NCI-H1092 treated with DMSO at 0.1 percent for 48 hours (cell line): ENCODE measurements around the gene MYO10.
A peak's percentile ranks its signal among the peaks of the same experiment; 100 is the strongest.
"Not testable (repeated sequence)": the region's sequence is repeated elsewhere in the genome, so short reads cannot be mapped to it uniquely, and the experiment has no call there.

Experiments used
- DNase-seq: peaks from one replicate; lab custom pipeline; 2025; lab: John Stamatoyannopoulos, UW

Gene MYO10

DNA sequence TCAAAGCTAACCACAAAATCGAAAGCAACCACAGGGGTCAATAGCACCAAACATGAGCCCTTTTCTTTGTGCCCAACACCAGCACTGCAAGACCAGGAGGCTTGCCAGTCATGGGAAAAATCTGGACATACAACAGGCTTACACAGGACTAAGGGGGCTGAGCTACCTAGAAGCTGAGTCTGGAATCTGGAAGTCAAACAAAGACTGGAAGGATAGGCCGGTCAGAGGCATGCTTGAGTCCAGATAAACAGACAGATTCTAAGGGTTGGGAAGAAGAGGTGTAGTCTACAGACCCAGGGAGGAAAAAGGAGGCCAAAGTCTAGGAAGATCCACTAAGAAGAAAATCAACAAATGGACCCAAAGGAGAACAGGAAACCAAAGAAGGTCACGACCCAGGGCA lies 73.3 kb downstream of the MYO10 start:
- DNase-seq, result no peak

DNA sequence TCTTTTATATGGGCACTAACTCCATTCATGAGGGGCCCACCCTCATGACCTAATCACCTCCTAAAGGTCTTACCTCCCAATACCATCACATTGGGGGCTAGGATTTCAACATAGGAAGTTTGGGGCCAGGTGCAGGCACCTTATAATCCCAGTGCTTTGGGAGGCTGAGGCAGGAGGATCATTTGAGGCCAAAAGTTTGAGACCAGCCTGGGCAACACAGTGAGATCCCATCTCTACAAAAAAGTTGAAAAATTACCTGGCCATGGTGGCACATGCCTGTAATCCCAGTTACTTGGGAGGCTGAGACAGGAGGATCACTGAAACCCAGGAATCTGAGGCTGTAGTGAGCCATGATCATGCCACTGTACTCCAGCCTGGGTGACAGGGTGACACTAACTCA lies 76.7 kb downstream of the MYO10 start:
- no peak for DNase-seq

DNA sequence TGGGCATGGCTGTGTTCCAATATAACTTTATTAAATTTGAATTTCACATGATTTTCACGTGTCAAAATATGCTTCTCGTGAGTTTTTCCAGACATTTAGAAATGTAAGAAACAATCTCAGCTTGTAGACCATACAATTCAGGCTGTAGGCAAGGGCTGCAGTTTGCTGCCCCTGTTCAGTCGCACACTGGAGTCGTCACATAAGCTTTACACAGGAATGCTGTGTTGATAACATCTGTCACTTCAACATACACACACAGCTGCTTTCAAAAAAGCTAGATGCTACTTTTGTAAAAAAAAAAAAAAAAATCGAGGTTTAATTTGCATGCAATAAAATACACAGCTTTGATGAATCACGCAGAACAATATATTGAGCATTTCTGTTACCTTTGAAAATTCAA lies 77.9 kb downstream of the MYO10 start:
- DNase-seq, result no peak

DNA sequence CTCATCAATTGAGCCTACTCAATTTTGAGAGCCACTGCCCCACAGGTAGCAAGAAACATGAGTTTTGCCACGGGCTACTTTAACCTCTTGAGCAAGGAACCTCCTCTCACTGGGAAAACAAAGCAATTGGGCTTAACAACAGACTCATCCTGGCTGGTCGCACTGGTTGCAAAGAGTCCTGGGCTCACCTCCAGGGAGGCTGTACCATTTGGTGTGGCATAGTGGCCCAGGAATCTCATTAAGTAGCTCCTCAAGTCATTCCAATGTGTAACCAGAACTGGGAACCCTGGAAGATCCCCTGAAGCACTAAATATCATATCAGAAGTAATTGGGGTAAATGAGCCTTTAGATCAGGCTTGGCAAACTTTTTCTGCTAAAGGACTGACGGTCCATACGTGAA lies 78.5 kb downstream of the MYO10 start:
- DNase-seq, result no peak

DNA sequence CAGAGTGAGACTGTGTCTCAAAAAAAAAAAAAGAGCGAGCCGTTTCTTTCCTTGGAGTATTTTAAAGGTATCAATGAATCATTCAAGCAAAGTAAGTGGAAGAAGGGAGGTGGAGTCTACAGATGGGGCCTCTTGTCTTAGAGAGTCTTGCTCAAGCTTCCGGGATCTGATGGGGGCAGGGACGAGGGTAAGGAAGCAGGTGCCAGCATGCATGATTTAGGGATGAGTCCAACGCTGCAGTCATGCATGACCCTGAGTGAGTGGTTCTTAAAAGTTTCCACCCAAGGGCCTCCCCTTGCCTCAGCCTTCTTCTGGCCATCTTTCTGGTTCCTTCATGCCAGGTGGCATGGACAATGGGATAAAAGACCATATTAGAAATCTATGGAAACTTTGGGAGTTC lies 79.6 kb downstream of the MYO10 start:
- DNase-seq, result no peak

DNA sequence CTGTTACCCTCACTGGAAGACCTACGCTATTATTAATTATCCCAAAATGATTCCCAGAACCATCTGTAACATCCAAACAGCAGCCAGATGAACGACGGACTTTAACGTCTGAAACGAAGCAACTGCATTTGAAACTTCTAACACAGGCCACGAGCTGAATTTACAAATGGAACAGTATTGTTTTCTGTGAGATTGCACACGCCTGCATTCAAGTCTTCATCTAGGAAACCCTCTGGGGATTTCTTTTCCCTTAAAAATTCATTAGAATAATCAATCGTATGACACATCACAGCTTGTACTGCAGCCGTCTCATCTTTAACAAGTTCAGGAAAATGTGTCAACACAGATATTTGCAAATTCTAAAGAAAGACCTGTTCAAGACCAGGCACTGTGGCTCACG lies 80.2 kb downstream of the MYO10 start:
- no peak for DNase-seq

DNA sequence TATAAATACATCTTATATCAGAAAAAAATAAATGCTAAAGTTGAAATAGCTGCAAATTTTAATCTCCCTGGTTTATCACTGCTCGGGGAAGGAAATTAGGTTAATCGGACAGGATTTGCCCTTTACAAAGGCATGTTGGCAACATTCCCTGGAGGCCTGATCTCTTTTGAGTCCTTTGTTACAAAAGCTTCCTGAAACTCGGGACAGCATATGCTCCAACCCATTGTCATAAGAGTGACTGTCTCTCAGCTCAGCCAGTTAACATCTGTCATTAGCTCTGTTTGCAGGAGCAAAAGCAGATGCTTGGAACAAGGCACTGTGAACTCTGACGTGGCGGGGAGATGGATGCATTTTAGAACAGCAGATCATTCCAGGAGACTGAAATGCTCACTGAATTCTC lies 80.6 kb downstream of the MYO10 start:
- no peak for DNase-seq

DNA sequence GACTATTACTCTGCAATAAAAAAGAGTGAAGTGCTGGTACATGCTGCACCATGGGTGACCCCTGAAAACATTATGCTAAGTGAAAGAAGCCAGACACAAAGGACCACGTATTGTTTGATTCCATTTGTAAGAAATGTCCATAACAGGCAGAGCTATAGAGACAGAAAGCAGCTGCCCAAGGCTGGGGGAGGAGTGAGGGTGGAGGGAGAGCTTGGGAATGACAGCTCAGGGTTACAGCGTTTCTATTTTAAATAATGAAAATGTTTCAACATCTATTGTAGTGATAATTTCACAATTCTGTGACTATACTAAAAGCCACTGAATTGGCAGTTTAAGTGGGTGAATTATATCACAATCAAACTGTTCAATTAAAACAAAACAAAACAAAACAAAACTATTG lies 81.7 kb downstream of the MYO10 start:
- no peak for DNase-seq

DNA sequence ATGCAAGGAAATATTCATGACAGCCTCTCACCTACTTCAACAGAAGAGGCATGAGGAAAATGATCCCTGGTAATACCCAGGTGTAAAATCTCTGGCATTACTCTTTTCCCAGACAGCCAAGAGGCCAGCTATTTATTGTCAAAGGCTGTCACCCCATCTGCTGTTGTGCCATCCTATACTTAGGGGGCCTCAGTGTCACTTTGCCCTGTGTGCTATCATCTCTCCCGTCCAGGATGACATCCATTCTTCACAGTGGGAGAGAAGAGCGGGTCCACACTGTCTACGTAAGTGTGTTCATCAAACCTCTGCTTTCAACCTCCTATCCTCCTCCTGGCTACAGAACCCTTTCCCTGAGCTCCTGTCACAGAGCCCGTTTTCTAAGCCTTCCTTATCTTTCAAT lies 82.6 kb downstream of the MYO10 start:
- no peak for DNase-seq

DNA sequence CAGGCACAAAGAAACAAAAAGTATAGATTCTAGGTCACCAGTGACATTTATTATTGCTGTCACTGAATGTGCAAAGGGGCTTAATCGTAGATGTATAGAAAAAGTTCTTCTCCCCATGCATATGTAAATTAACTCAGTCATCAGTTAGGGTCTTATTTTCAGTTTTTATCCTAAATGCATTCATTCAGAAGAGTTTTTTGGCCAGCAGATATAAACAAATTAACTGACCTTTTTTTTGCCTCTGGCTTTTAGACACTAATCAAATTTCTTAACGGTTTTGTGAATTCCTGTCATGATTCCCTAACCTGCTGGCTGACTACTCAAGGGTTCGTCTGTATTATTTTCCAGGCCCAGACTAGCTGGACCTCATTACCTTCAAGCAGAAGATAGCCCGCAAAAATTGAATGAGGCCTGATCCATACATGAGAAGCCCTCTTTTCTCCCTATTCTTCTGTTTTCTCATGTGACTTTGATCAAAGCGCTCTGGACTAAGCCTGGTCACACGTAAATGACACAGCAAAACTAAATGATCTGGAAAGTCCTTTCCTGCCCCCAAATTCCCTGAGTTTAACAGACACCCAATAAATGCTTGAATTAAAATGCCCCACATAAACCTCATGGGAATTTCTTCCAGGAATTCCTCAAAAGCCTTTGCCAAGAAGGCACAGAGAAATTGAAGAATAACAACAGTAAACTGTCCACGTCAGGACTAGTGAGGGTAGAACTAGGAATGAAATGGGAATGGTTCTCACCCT lies 83.7 kb downstream of the MYO10 start:
- DNase-seq, result no peak

DNA sequence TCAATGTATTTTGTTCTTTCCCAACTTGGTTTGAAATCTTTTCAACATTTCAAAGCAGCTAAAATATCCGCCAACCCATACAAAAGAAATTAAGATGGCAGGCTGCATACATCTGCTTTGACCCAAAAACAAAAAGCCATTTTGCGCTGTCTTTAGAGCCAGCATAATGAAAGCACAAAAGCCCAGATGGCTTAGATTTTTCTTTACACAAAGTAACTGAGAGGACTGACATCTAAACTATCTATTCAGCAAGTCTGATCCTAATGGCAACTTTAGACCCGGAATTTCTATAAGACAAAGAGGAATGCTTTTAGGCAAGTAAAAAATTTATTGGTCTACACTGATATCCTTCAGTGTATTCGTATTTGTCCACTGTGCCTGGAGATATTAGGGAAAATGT lies 86.3 kb downstream of the MYO10 start:
- DNase-seq, result no peak

DNA sequence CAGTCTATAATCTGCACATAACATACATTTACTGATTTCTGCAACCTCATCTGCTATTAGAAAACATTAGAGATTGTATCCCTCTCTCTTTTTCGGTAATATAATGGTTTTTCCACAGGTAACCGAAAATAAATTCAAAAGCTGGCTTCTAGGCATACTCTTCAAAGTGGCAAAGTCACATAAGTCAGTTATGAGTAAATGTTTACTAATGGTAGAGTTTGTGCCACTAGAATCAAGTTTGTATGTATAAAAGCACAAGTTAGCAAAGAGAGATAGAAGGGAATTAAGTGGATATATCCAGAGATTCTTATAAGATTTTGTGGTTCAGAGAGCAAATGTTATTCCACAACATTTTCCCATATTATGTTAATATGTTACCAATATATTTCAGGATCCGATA lies 86.9 kb downstream of the MYO10 start:
- no peak for DNase-seq

DNA sequence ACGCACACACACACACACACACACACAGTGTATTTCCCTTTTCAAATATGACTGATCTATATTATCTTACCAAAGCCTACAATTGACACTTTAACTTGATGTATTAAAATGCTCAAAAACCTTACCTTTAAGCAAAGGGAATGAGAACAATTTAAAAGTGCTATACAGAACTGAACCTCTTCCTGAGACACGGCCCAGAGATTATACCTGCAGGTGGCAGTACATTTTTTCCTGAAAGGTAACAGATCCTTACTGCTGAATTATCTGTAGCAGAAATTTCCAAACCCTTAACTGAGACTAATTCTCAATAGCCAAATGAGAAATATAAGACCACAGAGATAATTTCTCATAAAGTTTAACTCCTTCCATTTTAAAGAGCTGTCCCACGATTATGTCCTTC lies 91.1 kb downstream of the MYO10 start:
- DNase-seq, result no peak

DNA sequence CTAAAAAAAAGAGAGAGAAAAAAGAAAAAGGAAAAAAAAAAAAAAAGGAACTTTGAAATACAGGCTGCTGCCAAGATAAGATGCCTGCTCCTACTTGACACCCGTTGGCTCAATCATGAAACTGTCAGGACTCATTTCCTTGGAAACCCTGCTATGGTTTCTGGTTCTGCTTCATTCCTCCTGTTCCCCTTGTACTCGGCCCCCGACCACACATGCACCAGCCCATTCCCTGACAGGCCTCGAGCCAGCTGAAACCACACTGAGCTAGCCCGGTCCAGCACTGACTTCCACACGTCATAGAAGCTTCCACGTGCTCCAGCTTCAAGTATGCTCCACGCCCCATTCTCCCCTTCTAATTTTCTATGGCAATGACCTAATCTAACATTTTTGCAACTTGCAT lies 93.2 kb downstream of the MYO10 start:
- DNase-seq, result no peak

DNA sequence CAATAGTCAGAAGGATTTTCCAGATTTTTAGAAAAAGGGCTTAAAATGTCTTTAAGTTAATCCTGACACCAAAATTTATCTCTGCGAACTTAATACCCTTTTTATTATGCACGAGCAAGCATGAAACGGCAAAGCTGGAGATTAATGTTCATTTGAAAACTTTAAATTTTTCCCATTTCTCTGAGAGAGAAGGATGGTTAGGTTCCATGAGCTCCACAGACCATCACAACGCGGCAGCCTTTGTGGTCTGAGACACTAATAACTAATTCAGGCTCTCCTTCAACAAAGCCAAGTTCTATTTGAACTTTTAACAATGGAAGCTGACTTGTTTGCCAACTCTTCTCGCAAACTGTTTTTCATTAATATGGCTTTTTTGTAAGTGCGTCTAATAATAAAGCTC lies 94.7 kb downstream of the MYO10 start:
- no peak for DNase-seq

DNA sequence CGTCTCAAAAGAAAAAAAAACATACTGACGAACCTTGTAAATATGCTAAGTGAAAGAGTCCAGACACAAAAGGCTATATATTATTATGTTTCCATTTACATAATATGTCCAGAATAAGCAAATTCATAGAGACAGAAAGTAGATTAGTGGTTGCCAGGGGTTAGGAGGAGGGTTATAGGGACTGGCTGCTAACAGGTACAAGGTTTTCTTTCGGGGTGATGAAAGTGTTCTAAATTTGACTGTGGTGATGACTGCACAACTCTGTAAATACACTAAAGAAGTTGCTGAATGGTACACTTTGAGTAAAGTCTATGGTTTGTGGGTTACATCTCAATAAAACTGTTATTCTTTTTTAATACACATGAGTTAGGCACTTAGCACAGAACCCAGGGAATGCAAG lies 98.8 kb downstream of the MYO10 start:
- DNase-seq, result no peak

DNA sequence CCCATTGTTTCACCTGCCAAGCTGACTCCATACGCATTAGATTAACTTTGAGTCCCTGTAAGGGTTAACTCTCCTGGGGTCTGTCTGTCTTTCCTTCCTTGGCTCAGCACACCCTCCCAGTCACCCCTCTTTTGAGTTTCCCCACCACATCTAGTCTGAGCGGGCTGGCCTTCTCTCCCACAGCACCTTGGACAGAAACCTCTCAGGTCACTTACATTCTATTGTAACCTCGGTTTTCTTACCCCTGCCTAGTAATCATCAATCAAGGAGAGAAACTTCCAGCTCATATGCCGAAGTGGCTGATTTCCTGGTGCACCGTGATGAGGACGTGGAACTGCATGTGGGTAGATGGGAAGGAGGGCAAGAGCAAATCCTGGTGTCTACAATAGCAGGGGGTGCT lies 102.1 kb downstream of the MYO10 start:
- no peak for DNase-seq

DNA sequence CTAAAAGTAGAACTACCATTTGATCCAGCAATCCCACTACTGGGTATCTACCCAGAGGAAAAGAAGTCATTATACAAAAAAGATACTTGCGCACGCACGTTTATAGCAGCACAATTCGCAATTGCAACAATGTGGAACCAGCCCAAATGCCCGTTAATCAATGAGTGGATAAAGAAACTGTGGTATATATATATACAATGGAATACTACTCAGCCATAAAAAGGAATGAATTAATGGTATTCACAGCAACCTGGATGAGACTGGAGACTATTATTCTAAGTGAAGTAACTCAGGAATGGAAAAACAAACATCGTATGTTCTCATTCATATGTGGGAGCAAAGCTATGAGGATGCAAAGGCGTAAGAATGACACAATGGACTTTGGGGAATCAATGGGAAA lies 104.8 kb downstream of the MYO10 start:
- not testable (repeated sequence) for DNase-seq

DNA sequence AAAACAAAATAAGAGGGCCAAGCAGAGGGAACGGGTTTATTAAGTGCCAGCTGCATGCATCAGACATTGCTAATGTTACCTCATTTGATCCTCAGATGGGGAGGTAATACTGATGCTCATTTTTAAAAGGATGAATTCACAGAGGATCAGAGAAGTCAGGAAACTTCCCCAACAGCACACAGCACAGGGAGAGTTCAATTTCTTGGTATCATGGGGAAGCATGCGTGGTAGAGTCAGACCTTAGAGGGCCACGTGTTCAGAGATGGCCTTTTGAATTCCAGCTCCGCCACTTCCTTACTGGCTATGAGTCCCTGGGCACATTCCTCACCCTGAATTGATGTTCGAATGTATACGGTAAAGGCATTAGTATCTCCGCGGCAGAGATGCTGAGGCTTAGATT lies 108.3 kb downstream of the MYO10 start:
- no peak for DNase-seq

DNA sequence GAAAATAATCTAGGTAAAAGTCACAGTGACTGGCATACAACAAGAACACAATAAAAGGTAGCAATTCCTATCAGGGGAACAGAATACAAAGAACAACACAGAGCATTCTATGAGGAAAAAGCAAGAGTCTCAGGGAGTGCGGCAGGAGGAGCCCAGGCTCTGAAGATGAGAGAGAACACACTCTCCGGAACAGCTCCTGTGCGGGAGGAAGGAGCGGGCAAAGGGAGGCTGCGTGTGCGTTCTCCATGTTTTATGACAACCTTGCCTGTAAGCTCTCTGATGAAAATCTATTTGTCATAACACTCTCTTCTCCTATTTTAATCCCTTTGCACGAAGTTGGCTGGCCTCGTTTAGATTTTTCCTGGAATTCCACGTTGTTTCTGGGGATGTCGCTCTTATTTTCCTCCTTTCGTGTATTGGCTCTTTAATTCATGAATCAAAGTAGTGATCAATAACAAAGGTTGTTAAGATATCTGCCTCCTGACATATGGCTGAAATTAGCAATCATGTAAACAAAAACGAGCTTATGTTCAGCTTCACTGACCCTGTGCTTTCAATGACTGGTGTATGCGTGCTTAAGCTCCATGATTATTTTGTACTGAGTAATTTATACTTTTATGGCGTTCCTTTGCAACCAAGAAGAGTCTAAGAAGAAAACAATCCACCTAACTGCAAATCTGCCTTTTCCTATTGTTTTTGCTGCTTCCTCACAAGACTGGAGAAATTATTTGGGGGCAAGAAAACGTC lies 109.5 kb downstream of the MYO10 start:
- DNase-seq, result no peak

DNA sequence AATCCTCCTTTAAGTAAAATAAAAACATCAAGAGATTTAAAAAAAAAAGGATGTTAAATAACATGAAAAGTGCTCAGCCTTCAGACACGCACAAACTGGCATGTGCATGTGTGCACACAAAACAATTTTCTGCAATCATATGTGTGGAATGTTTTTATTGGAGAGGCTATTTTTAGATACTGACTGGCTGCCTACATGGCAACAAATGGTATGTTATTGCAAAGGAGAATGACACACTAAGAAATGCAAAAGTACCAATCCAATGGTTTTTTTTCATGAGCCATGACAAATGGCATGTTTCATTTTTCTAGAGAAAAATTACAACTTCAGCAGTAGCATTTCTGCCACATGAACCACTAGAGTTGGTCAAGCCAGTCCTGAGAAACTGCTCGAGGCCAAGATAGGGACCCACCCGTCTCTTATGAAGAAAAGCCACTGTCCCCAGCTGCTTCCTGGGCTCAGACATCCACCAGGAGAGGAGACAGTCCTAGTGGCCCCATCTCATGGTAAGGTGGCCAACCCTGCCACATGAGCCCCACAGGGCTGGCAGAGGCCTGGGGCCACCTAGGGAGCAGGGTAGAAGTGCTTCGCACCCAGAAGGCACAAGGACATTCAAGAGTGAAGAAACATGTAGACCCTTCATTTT lies 116.4 kb downstream of the MYO10 start:
- no peak for DNase-seq

DNA sequence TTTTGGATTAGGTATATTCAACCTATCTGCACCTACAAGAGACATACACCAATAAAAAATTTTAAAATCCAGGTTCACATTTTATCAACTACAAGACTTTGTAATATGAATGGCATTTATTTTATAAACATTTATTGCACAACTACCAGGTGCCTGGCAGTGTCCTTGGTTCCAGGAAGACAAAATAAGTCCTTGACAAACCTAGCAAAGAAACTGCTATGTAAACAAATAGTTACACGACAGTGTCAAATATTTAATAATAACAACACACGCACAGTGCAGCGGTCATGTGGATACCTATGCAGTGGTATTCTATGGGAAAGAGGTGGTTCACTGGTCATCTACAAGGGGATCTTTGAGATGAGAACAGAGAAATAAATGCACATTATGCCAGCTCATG lies 120.7 kb downstream of the MYO10 start:
- DNase-seq, result no peak

DNA sequence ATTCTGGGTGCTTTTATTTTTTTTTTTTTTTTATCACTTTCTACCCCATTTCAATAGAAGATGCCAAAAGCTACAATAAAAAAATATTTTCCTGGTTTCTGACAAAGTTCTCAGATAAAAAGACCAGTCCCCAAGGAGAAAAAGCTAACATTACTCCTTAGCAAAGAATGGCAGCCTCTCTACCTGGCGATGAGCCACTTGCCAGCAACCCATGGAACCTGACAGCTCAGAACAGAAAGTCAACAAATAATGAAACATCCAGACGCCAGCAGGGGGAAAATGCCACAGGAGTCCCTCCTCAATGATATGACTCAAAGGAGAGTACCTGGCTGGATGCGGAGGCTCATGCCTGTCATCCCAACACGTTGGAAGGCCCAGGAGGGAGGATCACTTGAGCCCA lies 123.2 kb downstream of the MYO10 start:
- DNase-seq, result peak; percentile 10
